IPS-11a (cell line): ENCODE measurements around the gene SLC22A23.

Experiments
- H3K4me3 ChIP-seq: one replicate; pipeline ENCODE4 v1.5.1; 2013; ENCODE audit warnings: low read depth, low read length, control low read depth

Gene SLC22A23

GRCh38 chr6:3339811-3340210 lies 117.0 kb downstream of the SLC22A23 start:
- H3K4me3 ChIP-seq, result no peak overlapping the region

- H3K4me3 ChIP-seq, result no peak overlapping the region
These were observed 119.1 kb downstream of the SLC22A23 start for GRCh38 chr6:3337521-3338350.

- no peak overlapping the region for H3K4me3 ChIP-seq
These were observed 119.9 kb downstream of the SLC22A23 start for GRCh38 chr6:3336859-3337515.

GRCh38 chr6:3336066-3336786 lies 120.6 kb downstream of the SLC22A23 start:
- no peak overlapping the region for H3K4me3 ChIP-seq

GRCh38 chr6:3335169-3335568 lies 121.7 kb downstream of the SLC22A23 start:
- H3K4me3 ChIP-seq, result no peak overlapping the region

GRCh38 chr6:3334555-3334954 lies 122.3 kb downstream of the SLC22A23 start:
- no peak overlapping the region for H3K4me3 ChIP-seq

- no peak overlapping the region for H3K4me3 ChIP-seq
These were observed 123.6 kb downstream of the SLC22A23 start for GRCh38 chr6:3333263-3333662.

- H3K4me3 ChIP-seq, result no peak overlapping the region
These were observed 124.9 kb downstream of the SLC22A23 start for GRCh38 chr6:3331971-3332370.

- H3K4me3 ChIP-seq, result no peak overlapping the region
These were observed 125.4 kb downstream of the SLC22A23 start for GRCh38 chr6:3331494-3331893.

- H3K4me3 ChIP-seq, result no peak overlapping the region
These were observed 126.7 kb downstream of the SLC22A23 start for GRCh38 chr6:3330199-3330598.

- no peak overlapping the region for H3K4me3 ChIP-seq
These were observed 127.3 kb downstream of the SLC22A23 start for GRCh38 chr6:3329393-3330051.

GRCh38 chr6:3328796-3329195 lies 128.1 kb downstream of the SLC22A23 start:
- no peak overlapping the region for H3K4me3 ChIP-seq

- no peak overlapping the region for H3K4me3 ChIP-seq
These were observed 128.7 kb downstream of the SLC22A23 start for GRCh38 chr6:3328145-3328544.

GRCh38 chr6:3327403-3327802 lies 129.4 kb downstream of the SLC22A23 start:
- H3K4me3 ChIP-seq, result no peak overlapping the region

- no peak overlapping the region for H3K4me3 ChIP-seq
These were observed 129.9 kb downstream of the SLC22A23 start for GRCh38 chr6:3326981-3327380.

GRCh38 chr6:3326184-3326971 lies 130.5 kb downstream of the SLC22A23 start:
- no peak overlapping the region for H3K4me3 ChIP-seq

- no peak overlapping the region for H3K4me3 ChIP-seq
These were observed 131.6 kb downstream of the SLC22A23 start for GRCh38 chr6:3325210-3325609.

- no peak overlapping the region for H3K4me3 ChIP-seq
These were observed 132.4 kb downstream of the SLC22A23 start for GRCh38 chr6:3324262-3324942.

GRCh38 chr6:3323696-3324261 lies 133.1 kb downstream of the SLC22A23 start:
- no peak overlapping the region for H3K4me3 ChIP-seq

- no peak overlapping the region for H3K4me3 ChIP-seq
These were observed 133.7 kb downstream of the SLC22A23 start for GRCh38 chr6:3323148-3323547.
